SU-DHL-6 (cell line): ENCODE results near the gene SLC43A3.

ENCODE experiments used
- H2AFZ ChIP-seq: fragments of 200-600 bp; sonication (generic); 2 replicates; pipeline ENCODE4 v1.6.1; 2014; ENCODE audit warnings: low read depth, mild to moderate bottlenecking, moderate library complexity, mixed read lengths, antibody characterized with exemption, low read length; ENCODE audit not compliant: severe bottlenecking
- H3F3A ChIP-seq: fragments of 200-600 bp; shearing (Covaris generic); 2 replicates; pipeline ENCODE4 v1.6.0; 2016; ENCODE audit warnings: antibody characterized with exemption, mild to moderate bottlenecking; ENCODE audit not compliant: insufficient read depth
- H3K27ac ChIP-seq: fragments of 200-600 bp; sonication (generic); 2 replicates; pipeline ENCODE4 v1.5.1; 2016; ENCODE audit warnings: low read depth, mild to moderate bottlenecking, low read length, moderate library complexity, mixed read lengths
- H3K27me3 ChIP-seq: fragments of 200-600 bp; sonication (generic), shearing (Covaris generic); 2 replicates; pipeline ENCODE4 v1.6.0; 2014; ENCODE audit warnings: mild to moderate bottlenecking, low read length
- H3K36me3 ChIP-seq: fragments of 200-600 bp; sonication (generic); 2 replicates; pipeline ENCODE4 v1.6.1; 2014; ENCODE audit warnings: mild to moderate bottlenecking, low read length, mixed read lengths
- H3K4me2 ChIP-seq: fragments of 300-600, 200-600 bp; shearing (Covaris generic), sonication (generic); 2 replicates; pipeline ENCODE4 v1.6.0; 2014; ENCODE audit warnings: low read length, low read depth, mild to moderate bottlenecking; ENCODE audit not compliant: poor library complexity, severe bottlenecking
- H3K4me3 ChIP-seq: fragments of 200-600 bp; sonication (generic); 2 replicates; pipeline ENCODE4 v1.5.1; 2014; ENCODE audit warnings: antibody characterized with exemption, low read length, mild to moderate bottlenecking, mixed read lengths; ENCODE audit not compliant: insufficient read depth, poor library complexity, severe bottlenecking
- H3K79me2 ChIP-seq: fragments of 200-600 bp; sonication (generic); 2 replicates; pipeline ENCODE4 v1.6.1; 2014; ENCODE audit warnings: mild to moderate bottlenecking, low read length, moderate library complexity; ENCODE audit not compliant: insufficient read depth
- H3K9ac ChIP-seq: fragments of 200-600 bp; sonication (generic); 2 replicates; pipeline ENCODE4 v1.7.0; 2014; ENCODE audit warnings: mild to moderate bottlenecking, low read length
- H3K9me2 ChIP-seq: fragments of 200-600 bp; sonication (generic); replicated peaks from 2 replicates; pipeline ENCODE4 v1.6.1; 2014; ENCODE audit warnings: low read length; ENCODE audit not compliant: insufficient read depth
- H3K9me3 ChIP-seq: fragments of 200-600 bp; sonication (generic); 2 replicates; pipeline ENCODE4 v1.6.1; 2014; ENCODE audit warnings: low read length, mixed read lengths; ENCODE audit not compliant: insufficient read depth
- H4K20me1 ChIP-seq: fragments of 200-600 bp; sonication (generic); 2 replicates; pipeline ENCODE4 v1.6.1; 2014; ENCODE audit warnings: low read depth, mild to moderate bottlenecking, antibody characterized with exemption, low read length, moderate library complexity, mixed read lengths
- EZH2phosphoT487 ChIP-seq: fragments of 200-600 bp; sonication (generic), shearing (Covaris generic); conservative IDR thresholded peaks from 2 replicates; pipeline ENCODE4 v1.6.1; 2018; ENCODE audit warnings: mild to moderate bottlenecking, antibody characterized with exemption, low read length, moderate library complexity, mixed read lengths
- TF ChIP-seq, protein P1 (sequence below): fragments of 200-600 bp; sonication (generic); IDR thresholded peaks from one replicate; pipeline ENCODE4 v1.5.1; 2017; ENCODE audit warnings: antibody characterized with exemption, mild to moderate bottlenecking, low read length, moderate library complexity; ENCODE audit not compliant: insufficient read depth, poor library complexity, severe bottlenecking

SLC43A3 gene

GRCh38 chr11:57421805-57422204 lies 5.1 kb downstream of the SLC43A3 start:
- H3K9me2 ChIP-seq, result no peaks in the 10 kb centered on the region
- no peak overlapping the region for H3K4me3 ChIP-seq
- H3K79me2 ChIP-seq, result peaks cover 60% of the 10 kb centered on the region
- no peaks in the 10 kb centered on the region for H3K27me3 ChIP-seq
- H3K36me3 ChIP-seq, result peaks cover 58% of the 10 kb centered on the region
- H2AFZ ChIP-seq, result no peak overlapping the region
- H3K9me3 ChIP-seq, result no peaks in the 10 kb centered on the region
- no peak overlapping the region for H3K9ac ChIP-seq
- H3K4me2 ChIP-seq, result no peak overlapping the region
- no peaks in the 10 kb centered on the region; the same call in 1 of the 2 replicates for H4K20me1 ChIP-seq
- H3K27ac ChIP-seq, result no peak overlapping the region
- peaks cover 9% of the 10 kb centered on the region; the same call in 1 of the 2 replicates for H3F3A ChIP-seq
- TF ChIP-seq, protein P1, sequence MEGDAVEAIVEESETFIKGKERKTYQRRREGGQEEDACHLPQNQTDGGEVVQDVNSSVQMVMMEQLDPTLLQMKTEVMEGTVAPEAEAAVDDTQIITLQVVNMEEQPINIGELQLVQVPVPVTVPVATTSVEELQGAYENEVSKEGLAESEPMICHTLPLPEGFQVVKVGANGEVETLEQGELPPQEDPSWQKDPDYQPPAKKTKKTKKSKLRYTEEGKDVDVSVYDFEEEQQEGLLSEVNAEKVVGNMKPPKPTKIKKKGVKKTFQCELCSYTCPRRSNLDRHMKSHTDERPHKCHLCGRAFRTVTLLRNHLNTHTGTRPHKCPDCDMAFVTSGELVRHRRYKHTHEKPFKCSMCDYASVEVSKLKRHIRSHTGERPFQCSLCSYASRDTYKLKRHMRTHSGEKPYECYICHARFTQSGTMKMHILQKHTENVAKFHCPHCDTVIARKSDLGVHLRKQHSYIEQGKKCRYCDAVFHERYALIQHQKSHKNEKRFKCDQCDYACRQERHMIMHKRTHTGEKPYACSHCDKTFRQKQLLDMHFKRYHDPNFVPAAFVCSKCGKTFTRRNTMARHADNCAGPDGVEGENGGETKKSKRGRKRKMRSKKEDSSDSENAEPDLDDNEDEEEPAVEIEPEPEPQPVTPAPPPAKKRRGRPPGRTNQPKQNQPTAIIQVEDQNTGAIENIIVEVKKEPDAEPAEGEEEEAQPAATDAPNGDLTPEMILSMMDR, result no peak
- no peak for TF ChIP-seq EZH2phosphoT487

GRCh38 chr11:57421066-57421465 lies 5.9 kb downstream of the SLC43A3 start:
- no peaks in the 10 kb centered on the region; the same call in 1 of the 2 replicates for H4K20me1 ChIP-seq
- no peaks in the 10 kb centered on the region for H3K9me3 ChIP-seq
- peaks cover 9% of the 10 kb centered on the region; the same call in 1 of the 2 replicates for H3F3A ChIP-seq
- H3K27ac ChIP-seq, result no peak overlapping the region
- H3K4me2 ChIP-seq, result no peak overlapping the region
- H3K4me3 ChIP-seq, result no peak overlapping the region
- no peaks in the 10 kb centered on the region for H3K9me2 ChIP-seq
- TF ChIP-seq EZH2phosphoT487, result no peak
- TF ChIP-seq, protein P1, result no peak
- H3K27me3 ChIP-seq, result no peaks in the 10 kb centered on the region
- H3K79me2 ChIP-seq, result peaks cover 53% of the 10 kb centered on the region
- peaks cover 65% of the 10 kb centered on the region for H3K36me3 ChIP-seq
- H2AFZ ChIP-seq, result no peak overlapping the region
- no peak overlapping the region for H3K9ac ChIP-seq

DNA sequence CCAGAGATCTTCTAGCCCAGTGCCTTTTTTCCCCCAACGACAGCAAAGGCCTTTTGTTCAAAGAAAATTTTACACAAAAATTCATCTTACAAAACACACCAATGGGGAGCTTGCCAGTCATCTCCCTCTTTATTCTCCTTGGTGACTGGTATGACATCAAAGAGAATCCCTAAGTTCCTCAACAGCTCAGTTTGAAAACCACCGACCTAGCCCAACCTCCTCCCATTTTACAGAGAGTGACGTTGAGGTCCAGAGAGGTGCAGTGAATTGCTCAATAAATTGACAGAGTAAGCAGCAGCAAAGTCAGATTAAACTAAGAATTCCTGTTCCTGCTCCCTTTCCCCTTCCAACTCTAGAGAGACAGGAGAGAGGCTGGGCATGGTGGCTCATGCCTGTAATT lies 7.8 kb downstream of the SLC43A3 start:
- H4K20me1 ChIP-seq, result no peaks in the 10 kb centered on the region; the same call in 1 of the 2 replicates
- H3K4me3 ChIP-seq, result no peak overlapping the region
- H3K27me3 ChIP-seq, result no peaks in the 10 kb centered on the region
- no peak overlapping the region for H3K27ac ChIP-seq
- no peak overlapping the region for H3K4me2 ChIP-seq
- peaks cover 1% of the 10 kb centered on the region; the same call in 1 of the 2 replicates for H3F3A ChIP-seq
- no peak overlapping the region for H3K9ac ChIP-seq
- TF ChIP-seq, protein P1, result no peak
- TF ChIP-seq EZH2phosphoT487, result no peak
- H3K9me3 ChIP-seq, result no peaks in the 10 kb centered on the region
- peaks cover 60% of the 10 kb centered on the region for H3K36me3 ChIP-seq
- no peaks in the 10 kb centered on the region for H3K9me2 ChIP-seq
- no peak overlapping the region for H2AFZ ChIP-seq
- H3K79me2 ChIP-seq, result peaks cover 35% of the 10 kb centered on the region

DNA sequence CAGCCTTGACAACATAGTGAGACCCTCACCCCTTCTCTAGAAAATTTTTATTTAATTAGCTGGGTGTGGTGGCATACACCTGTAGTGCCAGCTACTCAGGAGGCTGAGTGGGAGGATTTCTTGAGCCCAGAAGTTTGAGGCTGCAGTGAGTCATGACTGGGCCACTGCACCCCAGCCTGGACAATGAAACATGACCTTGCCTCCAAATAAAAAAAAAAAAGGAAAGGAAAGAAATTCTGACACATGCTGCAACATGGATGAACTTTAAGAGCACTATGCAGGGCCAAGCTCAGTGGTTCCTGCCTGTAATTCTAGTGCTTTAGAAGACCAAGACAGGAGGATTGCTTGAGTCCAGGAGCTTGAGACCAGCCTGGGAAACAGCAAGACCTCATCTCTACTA lies 8.8 kb downstream of the SLC43A3 start:
- Histone ChIP-seq H3K36me3 (peaks cover 65% of the 10 kb centered on the region), H3K4me2 (no peak overlapping the region), H3K27me3 (no peaks in the 10 kb centered on the region), H3K9me2 (no peaks in the 10 kb centered on the region), H3K4me3 (no peak overlapping the region), H2AFZ (no peak overlapping the region), H3K9ac (no peak overlapping the region), H3K27ac (no peak overlapping the region), H4K20me1 (no peaks in the 10 kb centered on the region; the same call in 1 of the 2 replicates), H3K79me2 (peaks cover 29% of the 10 kb centered on the region), H3K9me3 (no peaks in the 10 kb centered on the region), H3F3A (no peaks in the 10 kb centered on the region)
- TF ChIP-seq, protein P1, result no peak
- TF ChIP-seq EZH2phosphoT487, result no peak
